ENCODE measurements around the gene FMR1NB.

DNA sequence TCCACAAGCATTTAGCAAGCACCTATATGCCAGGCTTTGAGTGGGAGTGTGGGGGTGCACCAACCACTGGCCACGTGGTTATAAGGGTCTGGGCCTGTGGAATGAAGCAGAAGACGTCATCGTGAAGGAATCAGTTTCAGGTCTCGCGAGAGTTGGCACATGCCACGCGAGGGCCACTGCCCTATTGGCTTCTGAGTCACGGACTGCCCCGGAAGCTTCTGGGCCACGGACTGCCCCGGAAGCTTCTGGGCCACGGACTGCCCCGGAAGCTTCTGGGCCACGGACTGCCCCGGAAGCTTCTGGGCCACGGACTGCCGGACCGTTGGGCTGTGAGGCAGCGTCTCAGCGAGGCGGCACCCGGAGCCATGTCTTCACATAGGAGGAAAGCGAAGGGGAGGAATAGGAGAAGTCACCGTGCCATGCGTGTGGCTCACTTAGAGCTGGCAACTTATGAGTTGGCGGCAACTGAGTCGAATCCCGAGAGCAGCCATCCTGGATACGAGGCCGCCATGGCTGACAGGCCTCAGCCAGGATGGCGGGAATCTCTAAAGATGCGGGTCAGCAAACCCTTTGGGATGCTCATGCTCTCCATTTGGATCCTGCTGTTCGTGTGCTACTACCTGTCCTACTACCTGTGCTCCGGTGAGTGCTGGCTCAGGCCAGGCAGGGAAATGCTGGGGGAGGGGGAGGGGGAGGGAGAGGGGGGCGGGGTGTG, at the start of gene FMR1NB:
- TF ChIP-seq, protein P1, sequence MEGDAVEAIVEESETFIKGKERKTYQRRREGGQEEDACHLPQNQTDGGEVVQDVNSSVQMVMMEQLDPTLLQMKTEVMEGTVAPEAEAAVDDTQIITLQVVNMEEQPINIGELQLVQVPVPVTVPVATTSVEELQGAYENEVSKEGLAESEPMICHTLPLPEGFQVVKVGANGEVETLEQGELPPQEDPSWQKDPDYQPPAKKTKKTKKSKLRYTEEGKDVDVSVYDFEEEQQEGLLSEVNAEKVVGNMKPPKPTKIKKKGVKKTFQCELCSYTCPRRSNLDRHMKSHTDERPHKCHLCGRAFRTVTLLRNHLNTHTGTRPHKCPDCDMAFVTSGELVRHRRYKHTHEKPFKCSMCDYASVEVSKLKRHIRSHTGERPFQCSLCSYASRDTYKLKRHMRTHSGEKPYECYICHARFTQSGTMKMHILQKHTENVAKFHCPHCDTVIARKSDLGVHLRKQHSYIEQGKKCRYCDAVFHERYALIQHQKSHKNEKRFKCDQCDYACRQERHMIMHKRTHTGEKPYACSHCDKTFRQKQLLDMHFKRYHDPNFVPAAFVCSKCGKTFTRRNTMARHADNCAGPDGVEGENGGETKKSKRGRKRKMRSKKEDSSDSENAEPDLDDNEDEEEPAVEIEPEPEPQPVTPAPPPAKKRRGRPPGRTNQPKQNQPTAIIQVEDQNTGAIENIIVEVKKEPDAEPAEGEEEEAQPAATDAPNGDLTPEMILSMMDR (IDR thresholded peaks at IDR 0.05; ENCODE audit: poor library complexity) = no peak
- TF ChIP-seq EZH2 (IDR thresholded peaks at IDR 0.05; ENCODE audit: borderline replicate concordance) = no peak

Measured in hepatocyte (in vitro differentiated cells).